Measurements from ENCODE around the gene SLC44A1.

Gene SLC44A1

DNA sequence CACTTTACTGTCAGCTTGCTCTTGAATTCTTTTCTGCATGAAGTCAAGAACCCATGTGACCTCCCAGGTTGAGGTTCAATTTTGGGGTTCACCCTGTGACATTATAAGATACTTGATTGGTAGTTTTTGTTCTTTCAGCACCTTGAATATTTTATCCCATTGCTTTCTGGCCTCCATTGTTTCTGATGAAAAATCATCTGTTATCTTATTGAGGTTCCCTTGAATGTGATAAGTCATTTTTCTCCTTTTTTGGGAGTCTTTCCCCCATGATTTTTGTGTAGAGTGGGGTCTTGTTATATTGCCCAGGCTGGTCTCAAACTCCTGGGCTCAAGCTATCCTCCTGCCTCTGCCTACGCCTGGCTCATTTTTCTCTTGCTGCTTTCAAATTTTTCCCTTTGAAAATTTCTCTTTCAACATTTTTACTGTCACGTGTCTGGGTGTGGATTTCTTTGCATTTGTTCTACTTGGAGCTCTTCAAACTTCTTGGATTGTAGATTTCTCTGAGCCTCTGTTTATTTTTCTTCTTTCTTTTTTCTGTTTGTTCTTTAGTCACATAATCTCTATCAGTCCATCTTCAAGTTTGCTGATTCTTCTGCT lies 20.8 kb upstream of the SLC44A1 start:
- TF ChIP-seq, protein P1, sequence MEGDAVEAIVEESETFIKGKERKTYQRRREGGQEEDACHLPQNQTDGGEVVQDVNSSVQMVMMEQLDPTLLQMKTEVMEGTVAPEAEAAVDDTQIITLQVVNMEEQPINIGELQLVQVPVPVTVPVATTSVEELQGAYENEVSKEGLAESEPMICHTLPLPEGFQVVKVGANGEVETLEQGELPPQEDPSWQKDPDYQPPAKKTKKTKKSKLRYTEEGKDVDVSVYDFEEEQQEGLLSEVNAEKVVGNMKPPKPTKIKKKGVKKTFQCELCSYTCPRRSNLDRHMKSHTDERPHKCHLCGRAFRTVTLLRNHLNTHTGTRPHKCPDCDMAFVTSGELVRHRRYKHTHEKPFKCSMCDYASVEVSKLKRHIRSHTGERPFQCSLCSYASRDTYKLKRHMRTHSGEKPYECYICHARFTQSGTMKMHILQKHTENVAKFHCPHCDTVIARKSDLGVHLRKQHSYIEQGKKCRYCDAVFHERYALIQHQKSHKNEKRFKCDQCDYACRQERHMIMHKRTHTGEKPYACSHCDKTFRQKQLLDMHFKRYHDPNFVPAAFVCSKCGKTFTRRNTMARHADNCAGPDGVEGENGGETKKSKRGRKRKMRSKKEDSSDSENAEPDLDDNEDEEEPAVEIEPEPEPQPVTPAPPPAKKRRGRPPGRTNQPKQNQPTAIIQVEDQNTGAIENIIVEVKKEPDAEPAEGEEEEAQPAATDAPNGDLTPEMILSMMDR (conservative IDR thresholded peaks at IDR 0.05; ENCODE audit: low read depth, low read length): no peak
- Histone ChIP-seq H3K4me2 (no peak overlapping the region), H3K4me1 (ENCODE audit: low read depth, poor library complexity, severe bottlenecking) (no peaks in the 10 kb centered on the region), H3K27ac (no peak overlapping the region), H3K4me3 (IDR thresholded peaks at IDR 0.05; ENCODE audit: insufficient read depth, low read depth, low read length) (no peak overlapping the region), H3K79me2 (ENCODE audit: insufficient read depth, low read depth) (no peaks in the 10 kb centered on the region), H2AFZ (ENCODE audit: low read depth) (no peak overlapping the region), H3K27me3 (ENCODE audit: insufficient read depth, low read depth) (no peaks in the 10 kb centered on the region; the same call in 1 of the 2 replicates), H3K9ac (no peak overlapping the region), H3K36me3 (ENCODE audit: insufficient read depth) (no peaks in the 10 kb centered on the region), H4K20me1 (ENCODE audit: insufficient read depth) (no peaks in the 10 kb centered on the region)

DNA sequence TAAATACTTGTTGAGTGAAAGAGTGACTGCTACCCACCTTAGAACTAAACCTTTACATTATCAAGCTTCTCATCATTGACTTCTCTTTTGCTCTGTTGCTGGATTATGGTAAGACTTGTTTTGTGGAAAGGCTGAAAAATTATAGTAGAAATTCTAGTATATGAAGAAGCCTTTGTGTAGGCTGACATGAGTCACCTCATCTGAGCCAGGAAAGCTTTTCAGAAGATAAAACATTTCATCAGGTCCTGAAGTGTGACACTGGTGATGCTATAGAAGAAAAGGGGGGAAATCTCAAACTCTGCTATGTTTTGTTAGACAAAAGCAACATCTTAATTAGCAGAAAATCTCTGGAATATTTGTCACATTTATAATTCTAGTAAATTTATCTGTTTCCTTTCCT lies 18.4 kb upstream of the SLC44A1 start:
- no peak overlapping the region for H3K9ac ChIP-seq
- no peaks in the 10 kb centered on the region for H4K20me1 ChIP-seq (ENCODE audit: insufficient read depth)
- no peaks in the 10 kb centered on the region for H3K4me1 ChIP-seq (ENCODE audit: low read depth, poor library complexity, severe bottlenecking)
- no peaks in the 10 kb centered on the region for H3K36me3 ChIP-seq (ENCODE audit: insufficient read depth)
- TF ChIP-seq, protein P1 (conservative IDR thresholded peaks at IDR 0.05; ENCODE audit: low read depth, low read length): no peak
- H2AFZ ChIP-seq (ENCODE audit: low read depth): no peak overlapping the region
- no peak overlapping the region for H3K4me3 ChIP-seq (IDR thresholded peaks at IDR 0.05; ENCODE audit: insufficient read depth, low read depth, low read length)
- no peak overlapping the region for H3K4me2 ChIP-seq
- H3K27ac ChIP-seq: no peak overlapping the region
- no peaks in the 10 kb centered on the region for H3K27me3 ChIP-seq (ENCODE audit: insufficient read depth, low read depth)
- no peaks in the 10 kb centered on the region for H3K79me2 ChIP-seq (ENCODE audit: insufficient read depth, low read depth)

DNA sequence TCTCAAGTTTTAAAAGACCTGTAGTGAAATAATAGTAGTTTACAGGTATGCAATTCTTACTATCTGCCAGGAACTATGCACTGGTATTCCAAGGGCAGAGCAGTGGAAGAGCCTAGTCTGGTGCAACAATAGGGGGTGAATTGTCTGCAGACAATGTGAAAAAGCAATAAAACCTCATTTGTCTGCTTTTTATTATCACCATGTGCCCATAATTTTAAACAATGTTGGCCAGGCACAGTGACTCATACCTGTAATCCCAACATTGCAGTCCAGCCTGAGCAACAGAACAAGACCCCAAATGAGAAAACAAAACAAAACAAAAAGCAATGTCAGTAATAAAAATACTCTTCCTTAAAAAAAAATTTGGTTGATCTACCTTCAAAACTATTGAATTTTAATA lies 12.2 kb upstream of the SLC44A1 start:
- TF ChIP-seq, protein P1 (conservative IDR thresholded peaks at IDR 0.05; ENCODE audit: low read depth, low read length): no peak
- Histone ChIP-seq H3K4me3 (IDR thresholded peaks at IDR 0.05; ENCODE audit: insufficient read depth, low read depth, low read length) (no peak overlapping the region), H3K36me3 (ENCODE audit: insufficient read depth) (no peaks in the 10 kb centered on the region), H2AFZ (ENCODE audit: low read depth) (no peak overlapping the region), H3K79me2 (ENCODE audit: insufficient read depth, low read depth) (no peaks in the 10 kb centered on the region), H3K4me1 (ENCODE audit: low read depth, poor library complexity, severe bottlenecking) (no peaks in the 10 kb centered on the region), H3K27me3 (ENCODE audit: insufficient read depth, low read depth) (no peaks in the 10 kb centered on the region), H3K9ac (no peak overlapping the region), H4K20me1 (ENCODE audit: insufficient read depth) (no peaks in the 10 kb centered on the region), H3K4me2 (no peak overlapping the region), H3K27ac (no peak overlapping the region)

DNA sequence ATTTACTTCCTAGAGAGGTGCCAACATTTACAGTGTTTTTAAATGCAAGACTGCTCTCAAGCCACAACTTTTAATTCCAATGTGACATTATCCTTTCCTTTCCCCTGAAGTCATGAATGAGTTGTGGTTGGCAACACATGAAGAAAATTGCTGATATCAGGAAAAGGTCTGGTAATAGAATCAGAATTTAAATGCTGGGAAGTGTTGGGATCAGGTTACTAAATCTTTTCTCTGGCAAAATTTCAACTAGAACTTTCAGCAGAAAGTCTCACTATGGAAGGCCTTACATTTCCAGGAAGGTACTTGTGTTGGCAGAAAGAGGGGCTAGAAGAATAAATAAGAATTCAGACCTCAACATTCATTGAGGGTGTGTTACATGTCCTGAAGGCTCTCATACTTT lies 10.6 kb upstream of the SLC44A1 start:
- H3K27me3 ChIP-seq (ENCODE audit: insufficient read depth, low read depth): no peaks in the 10 kb centered on the region
- H3K27ac ChIP-seq: no peak overlapping the region
- no peak overlapping the region for H2AFZ ChIP-seq (ENCODE audit: low read depth)
- no peaks in the 10 kb centered on the region for H3K36me3 ChIP-seq (ENCODE audit: insufficient read depth)
- H3K4me1 ChIP-seq (ENCODE audit: low read depth, poor library complexity, severe bottlenecking): no peaks in the 10 kb centered on the region
- no peak overlapping the region for H3K4me3 ChIP-seq (IDR thresholded peaks at IDR 0.05; ENCODE audit: insufficient read depth, low read depth, low read length)
- H3K79me2 ChIP-seq (ENCODE audit: insufficient read depth, low read depth): no peaks in the 10 kb centered on the region
- H3K4me2 ChIP-seq: no peak overlapping the region
- no peak overlapping the region for H3K9ac ChIP-seq
- TF ChIP-seq, protein P1 (conservative IDR thresholded peaks at IDR 0.05; ENCODE audit: low read depth, low read length): no peak
- H4K20me1 ChIP-seq (ENCODE audit: insufficient read depth): no peaks in the 10 kb centered on the region
